Neutrophil (primary cell): ENCODE results near the gene TMEM94.
A peak's percentile ranks its signal among the peaks of the same experiment; 100 is the strongest.

Source experiments
- H3K27ac ChIP-seq: fragments of 200-600 bp; sonication (generic); 2 replicates; pipeline ENCODE4 v1.5.1; 2016; ENCODE audit warnings: mild to moderate bottlenecking, moderate library complexity
- H3K27me3 ChIP-seq: fragments of 200-600 bp; sonication (generic); 2 replicates; pipeline ENCODE4 v1.6.0; 2016; ENCODE audit warnings: mild to moderate bottlenecking
- H3K36me3 ChIP-seq: fragments of 200-600 bp; sonication (generic); 2 replicates; pipeline ENCODE4 v1.5.1; 2017
- H3K4me1 ChIP-seq, 2 experiments: fragments of 200-600 bp in 1 of 2; sonication (generic) in 1 of 2; 1 replicate in 1 of 2; 2 replicates in 1 of 2; pipeline versions ENCODE4 v1.5.1 to v1.6.1; 2013 to 2016; ENCODE audit warnings: low read depth in 1 of 2, low read length in 1 of 2, mild to moderate bottlenecking in 1 of 2, moderate library complexity in 1 of 2; ENCODE audit not compliant: control insufficient read depth in 1 of 2, insufficient read depth in 1 of 2
- H3K4me3 ChIP-seq, 2 experiments: fragments of 200-600 bp in 1 of 2; sonication (generic) in 1 of 2; 1 replicate in 1 of 2; 2 replicates in 1 of 2; pipeline ENCODE4 v1.5.1; 2013 to 2016; ENCODE audit warnings: low read depth in 1 of 2, low read length in 1 of 2, mild to moderate bottlenecking in 1 of 2, moderate library complexity in 1 of 2
- H3K9me3 ChIP-seq: fragments of 200-600 bp; sonication (generic); 2 replicates; pipeline ENCODE4 v1.5.1; 2016
- TF ChIP-seq, protein P1 (sequence below): fragments of 200-600 bp; sonication (generic); IDR thresholded peaks from 2 replicates; pipeline ENCODE4 v1.5.1; 2016; ENCODE audit warnings: antibody characterized with exemption

Gene TMEM94

DNA sequence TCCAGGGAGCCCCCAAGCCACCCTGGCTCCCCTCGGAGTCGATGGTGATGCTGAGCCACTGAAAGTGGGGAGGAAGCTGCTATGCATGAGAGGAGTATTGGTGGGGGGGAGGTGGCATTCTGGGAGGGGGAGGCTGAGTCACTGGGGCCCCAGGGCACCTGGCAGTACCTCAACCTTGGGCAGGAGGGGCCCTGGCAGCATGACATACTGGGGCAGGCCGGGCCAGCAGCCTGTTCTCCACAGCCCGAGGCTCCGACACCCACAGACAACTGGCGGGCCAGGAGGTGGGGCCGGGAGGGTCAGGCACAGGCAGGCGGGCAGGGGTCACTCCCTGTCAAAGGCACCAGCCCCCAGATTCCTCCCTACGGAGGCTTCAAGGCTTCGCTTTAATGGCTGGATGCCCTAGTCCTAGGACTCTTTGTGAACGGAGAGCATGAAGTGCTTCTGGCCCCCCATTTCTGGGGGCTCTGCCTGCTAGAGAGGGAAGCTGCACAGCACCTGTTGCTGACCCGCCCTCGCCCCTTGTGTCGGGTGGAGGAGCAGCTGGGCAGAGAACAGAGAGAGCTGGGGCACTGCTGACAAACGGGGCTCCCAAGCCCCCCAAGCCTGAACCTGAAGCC lies 58.0 kb downstream of the TMEM94 start:
- H3K27ac ChIP-seq = no peak overlapping the region
- H3K4me3 ChIP-seq = no peak overlapping the region
- peaks cover 20 to 27% of the 10 kb centered on the region in 2 experiments for H3K4me1 ChIP-seq
- H3K9me3 ChIP-seq = no peaks in the 10 kb centered on the region
- peaks cover 65% of the 10 kb centered on the region for H3K27me3 ChIP-seq
- no peaks in the 10 kb centered on the region for H3K36me3 ChIP-seq
- TF ChIP-seq, protein P1, sequence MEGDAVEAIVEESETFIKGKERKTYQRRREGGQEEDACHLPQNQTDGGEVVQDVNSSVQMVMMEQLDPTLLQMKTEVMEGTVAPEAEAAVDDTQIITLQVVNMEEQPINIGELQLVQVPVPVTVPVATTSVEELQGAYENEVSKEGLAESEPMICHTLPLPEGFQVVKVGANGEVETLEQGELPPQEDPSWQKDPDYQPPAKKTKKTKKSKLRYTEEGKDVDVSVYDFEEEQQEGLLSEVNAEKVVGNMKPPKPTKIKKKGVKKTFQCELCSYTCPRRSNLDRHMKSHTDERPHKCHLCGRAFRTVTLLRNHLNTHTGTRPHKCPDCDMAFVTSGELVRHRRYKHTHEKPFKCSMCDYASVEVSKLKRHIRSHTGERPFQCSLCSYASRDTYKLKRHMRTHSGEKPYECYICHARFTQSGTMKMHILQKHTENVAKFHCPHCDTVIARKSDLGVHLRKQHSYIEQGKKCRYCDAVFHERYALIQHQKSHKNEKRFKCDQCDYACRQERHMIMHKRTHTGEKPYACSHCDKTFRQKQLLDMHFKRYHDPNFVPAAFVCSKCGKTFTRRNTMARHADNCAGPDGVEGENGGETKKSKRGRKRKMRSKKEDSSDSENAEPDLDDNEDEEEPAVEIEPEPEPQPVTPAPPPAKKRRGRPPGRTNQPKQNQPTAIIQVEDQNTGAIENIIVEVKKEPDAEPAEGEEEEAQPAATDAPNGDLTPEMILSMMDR = no peak

DNA sequence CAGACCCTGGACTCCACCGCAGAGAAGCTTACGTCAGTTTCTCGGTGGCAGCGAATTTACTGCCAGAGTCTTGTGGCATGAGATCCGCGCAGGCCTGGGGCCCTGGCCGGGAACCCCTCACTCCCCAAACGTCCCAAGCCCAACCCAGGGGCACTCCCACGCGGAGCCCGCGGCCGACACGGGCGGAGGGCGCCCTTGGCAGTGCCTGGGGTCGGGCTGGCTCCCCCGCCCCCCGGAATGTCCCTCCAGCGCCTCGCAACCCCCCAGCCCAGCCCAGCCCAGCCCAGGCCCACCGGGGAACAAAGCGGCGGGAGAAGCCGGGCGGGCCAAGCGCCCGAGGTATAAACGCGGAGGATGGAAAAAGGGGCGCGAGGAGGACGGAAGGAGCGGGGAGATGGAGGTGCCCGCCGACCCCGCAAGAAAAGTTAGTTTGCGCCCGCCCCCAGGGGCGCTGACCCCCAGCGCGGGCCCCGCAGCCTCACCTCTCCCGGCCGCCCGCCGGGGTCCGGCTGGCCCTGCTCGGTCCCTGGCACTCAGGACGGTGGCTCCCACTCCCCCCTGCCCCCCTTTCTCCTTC lies 58.6 kb downstream of the TMEM94 start:
- Histone ChIP-seq H3K27ac (no peak overlapping the region), H3K9me3 (no peaks in the 10 kb centered on the region), H3K4me3 (peak overlapping the region in 1 of 2 experiments; percentile 76), H3K27me3 (peaks cover 65% of the 10 kb centered on the region), H3K36me3 (no peaks in the 10 kb centered on the region), H3K4me1 (peaks cover 20 to 27% of the 10 kb centered on the region in 2 experiments)
- TF ChIP-seq, protein P1 = no peak

DNA sequence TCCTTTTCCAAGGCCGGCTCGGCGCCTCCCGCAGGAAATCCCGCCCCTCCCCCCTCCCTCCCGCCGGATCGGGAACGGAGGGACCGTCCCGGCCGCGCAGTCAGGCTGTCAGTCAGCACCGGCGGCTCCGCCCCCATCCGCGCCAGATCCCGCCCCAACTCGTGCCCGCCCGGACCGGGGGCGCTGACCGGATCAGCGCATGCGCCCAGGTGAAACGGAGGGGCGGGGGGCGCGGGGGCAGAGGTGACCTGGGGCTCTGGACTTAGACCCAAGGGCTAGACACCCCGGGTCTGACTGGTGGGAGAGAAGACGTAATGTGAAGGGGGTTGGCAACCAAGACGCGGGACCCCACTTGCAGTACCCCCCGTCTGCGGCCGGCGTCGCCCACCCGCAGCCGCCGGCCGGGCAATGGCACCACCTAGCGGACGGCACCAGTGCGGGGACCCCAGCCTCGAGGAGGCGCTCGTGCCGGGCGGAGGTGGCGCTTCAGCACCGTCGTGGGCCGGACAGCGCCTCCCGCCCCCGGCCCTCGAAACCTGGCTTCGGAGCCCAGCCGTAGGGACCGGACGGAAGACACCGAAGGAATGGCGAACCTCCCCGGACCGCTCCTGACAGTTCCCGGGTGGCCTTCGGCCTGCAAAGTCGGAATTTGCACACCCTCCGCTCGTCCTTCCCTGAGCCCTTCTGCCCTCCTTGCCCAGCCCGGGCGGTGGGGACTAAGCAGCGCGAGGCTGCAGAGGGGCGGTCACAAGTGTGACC lies 59.2 kb downstream of the TMEM94 start, which contains the start of gene CASKIN2:
Gene CASKIN2 (minus strand): TSS at position 42 of the 759 bp plus-strand sequence. CDS start 1,733 bp downstream, outside the sequence.
- Histone ChIP-seq H3K9me3 (no peaks in the 10 kb centered on the region), H3K27me3 (peaks cover 65% of the 10 kb centered on the region), H3K36me3 (no peaks in the 10 kb centered on the region), H3K27ac (peak within 1 kb of the TSS; percentile 32), H3K4me1 (peaks cover 20 to 27% of the 10 kb centered on the region in 2 experiments), H3K4me3 (peak within 1 kb of the TSS; percentile 76 to 78)
- TF ChIP-seq, protein P1 = peak; percentile 55

DNA sequence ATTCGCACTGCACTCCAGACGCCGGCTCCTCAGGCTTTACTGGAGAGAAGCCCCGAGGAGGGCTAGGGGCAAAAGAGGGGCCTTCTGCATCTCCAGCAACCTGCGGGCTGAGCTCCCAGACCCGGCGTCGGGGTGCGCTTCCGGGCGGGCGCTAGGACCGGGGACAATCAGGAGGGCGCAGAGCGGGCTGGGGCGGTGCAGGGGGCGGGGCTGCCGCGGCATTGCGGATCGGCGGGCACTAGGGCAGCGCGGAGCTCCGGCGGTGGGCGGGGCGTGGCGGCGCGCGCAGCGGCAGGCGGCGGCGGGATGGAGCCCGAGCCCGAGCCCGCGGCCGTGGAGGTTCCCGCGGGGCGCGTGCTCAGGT lies 59.8 kb downstream of the TMEM94 start, which contains the start of gene TSEN54:
Gene TSEN54 (plus strand): TSS at position 274 of the 364 bp plus-strand sequence. CDS start 33 bp downstream, at position 307.
- Histone ChIP-seq H3K4me3 (peak within 1 kb of the TSS; percentile 78 to 88), H3K36me3 (no peaks in the 10 kb centered on the region), H3K4me1 (peaks cover 20 to 27% of the 10 kb centered on the region in 2 experiments), H3K27ac (peak within 1 kb of the TSS; percentile 32), H3K9me3 (no peaks in the 10 kb centered on the region), H3K27me3 (peaks cover 65% of the 10 kb centered on the region)
- TF ChIP-seq, protein P1 = no peak

DNA sequence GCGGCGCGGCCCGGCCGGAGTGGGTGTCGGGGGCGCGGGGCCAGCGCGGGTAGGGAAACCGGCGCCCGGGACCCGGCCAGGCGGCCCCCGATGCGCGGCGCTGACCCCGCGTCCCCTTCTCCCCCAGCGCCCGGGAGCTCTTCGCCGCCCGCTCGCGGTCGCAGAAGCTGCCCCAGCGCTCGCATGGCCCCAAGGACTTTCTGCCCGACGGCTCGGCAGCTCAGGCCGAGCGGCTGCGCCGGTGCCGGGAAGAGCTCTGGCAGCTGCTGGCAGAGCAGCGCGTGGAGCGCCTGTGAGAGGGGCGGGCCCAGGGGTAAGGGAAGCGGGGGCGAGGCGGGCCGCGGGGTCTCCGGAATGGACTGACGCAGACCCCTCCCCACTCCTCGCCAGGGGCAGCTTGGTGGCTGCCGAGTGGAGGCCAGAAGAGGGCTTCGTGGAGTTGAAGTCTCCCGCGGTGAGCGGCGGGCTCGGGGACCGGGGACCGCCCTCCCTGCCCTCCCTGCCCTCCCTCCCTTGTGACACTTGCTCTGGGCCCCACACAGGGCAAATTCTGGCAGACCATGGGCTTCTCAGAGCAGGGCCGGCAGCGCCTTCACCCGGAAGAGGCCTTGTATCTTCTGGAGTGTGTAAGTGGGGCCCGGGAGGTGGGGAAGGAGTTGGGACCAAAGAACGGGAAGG lies 60.3 kb downstream of the TMEM94 start:
- Histone ChIP-seq H3K36me3 (no peaks in the 10 kb centered on the region), H3K9me3 (no peaks in the 10 kb centered on the region), H3K4me1 (peaks cover 20 to 27% of the 10 kb centered on the region in 2 experiments), H3K27me3 (peaks cover 63% of the 10 kb centered on the region), H3K27ac (peak overlapping the region; percentile 5), H3K4me3 (peak overlapping the region; percentile 78 to 88)
- TF ChIP-seq, protein P1 = no peak
